H1 (cell line): ENCODE results near the gene CRTAP. TPM values are rescaled to one million over a fixed set of nuclear protein-coding genes. Genes with fewer than 3 reads are reported as not detected.

Source experiments
- CTCF ChIA-PET: fragments of 300-600 bp; sonication (Branson Sonifier 250); formaldehyde crosslinking; loops from one replicate; lab custom pipeline; 2021; ENCODE audit not compliant: partially characterized antibody; lab: Charles Lee
- POLR2A ChIA-PET: fragments of 300-600 bp; sonication (Branson Sonifier 250); formaldehyde crosslinking; loops from one replicate; lab custom pipeline; 2021; ENCODE audit warnings: inconsistent platforms; ENCODE audit not compliant: partially characterized antibody; lab: Charles Lee
- DNase-seq, 2 experiments: peaks; one replicate each; pipeline versions ENCODE4 v3.0.0 to v3.0.0-alpha.2; 2010 to 2022; ENCODE audit warnings: low spot score in 2 of 2, low read depth in 1 of 2, mixed read lengths in 1 of 2
- FAIRE-seq: peaks from 2 replicates; lab custom pipeline; 2011; peaks lifted over from hg19 to GRCh38; lab: Jason Lieb, UNC
- H2AFZ ChIP-seq: 2 replicates; pipeline ENCODE4 v1.8.1; 2012; ENCODE audit warnings: low read length, inconsistent platforms
- H2AK5ac ChIP-seq: 2 replicates; pipeline ENCODE4 v1.6.1; 2013; ENCODE audit warnings: low read depth, low read length
- H2BK120ac ChIP-seq: replicated peaks from 2 replicates; pipeline ENCODE3; 2013; ENCODE audit warnings: low read depth, low read length, inconsistent platforms
- H2BK12ac ChIP-seq: 2 replicates; pipeline ENCODE4 v1.6.1; 2013; ENCODE audit warnings: low read depth, low read length
- H2BK15ac ChIP-seq: 2 replicates; pipeline ENCODE4 v1.6.1; 2013; ENCODE audit warnings: low read length
- H2BK20ac ChIP-seq: 2 replicates; pipeline ENCODE4 v1.6.1; 2013; ENCODE audit warnings: low read length
- H2BK5ac ChIP-seq: 2 replicates; pipeline ENCODE4 v1.6.1; 2013; ENCODE audit warnings: low read depth, low read length
- H3K14ac ChIP-seq: 2 replicates; pipeline ENCODE4 v1.6.1; 2013; ENCODE audit warnings: inconsistent platforms; ENCODE audit not compliant: insufficient read length
- H3K18ac ChIP-seq: 2 replicates; pipeline ENCODE4 v1.6.1; 2013; ENCODE audit warnings: low read length; ENCODE audit errors: extremely low read depth
- H3K23ac ChIP-seq: 2 replicates; pipeline ENCODE4 v1.6.1; 2013; ENCODE audit warnings: inconsistent platforms; ENCODE audit not compliant: insufficient read length
- H3K23me2 ChIP-seq: 2 replicates; pipeline ENCODE4 v1.6.1; 2013; ENCODE audit warnings: low read depth, low read length
- H3K27ac ChIP-seq: 2 replicates; pipeline ENCODE4 v1.6.1; 2011; ENCODE audit warnings: low read depth, low read length, inconsistent platforms
- H3K27me3 ChIP-seq, 4 experiments: replicated peaks in 1 of 4; 1 replicate in 1 of 4; 2 replicates in 3 of 4; pipeline versions ENCODE4 v1.6.1 to v1.8.1; 2011 to 2013; ENCODE audit warnings: low read length in 3 of 4, mild to moderate bottlenecking in 3 of 4, inconsistent platforms in 2 of 4, mixed read lengths in 2 of 4, moderate library complexity in 1 of 4; ENCODE audit not compliant: control insufficient read depth in 3 of 4, insufficient read depth in 3 of 4; ENCODE audit errors: extremely low read depth in 1 of 4
- H3K36me3 ChIP-seq, 4 experiments: 2 replicates each; pipeline versions ENCODE4 v1.6.1 to v1.8.1; 2011 to 2013; ENCODE audit warnings: mild to moderate bottlenecking in 4 of 4, low read length in 3 of 4, moderate library complexity in 2 of 4, control low read depth in 1 of 4, inconsistent platforms in 1 of 4; ENCODE audit not compliant: insufficient read depth in 4 of 4, control insufficient read depth in 2 of 4
- H3K4ac ChIP-seq: replicated peaks from 2 replicates; pipeline ENCODE3; 2013; ENCODE audit warnings: low read length, low read depth, mixed read lengths, inconsistent platforms; ENCODE audit not compliant: insufficient read length
- H3K4me1 ChIP-seq, 4 experiments: replicated peaks in 1 of 4; 1 replicate in 1 of 4; 2 replicates in 3 of 4; pipeline versions ENCODE4 v1.6.1 to v1.8.1; 2011 to 2013; ENCODE audit warnings: low read length in 3 of 4, inconsistent platforms in 2 of 4, mixed read lengths in 1 of 4; ENCODE audit not compliant: insufficient read depth in 4 of 4, control insufficient read depth in 3 of 4
- H3K4me2 ChIP-seq, 2 experiments: 2 replicates each; pipeline versions ENCODE4 v1.6.1 to v1.8.1; 2011 to 2013; ENCODE audit warnings: low read depth in 2 of 2, low read length in 2 of 2, control low read depth in 1 of 2, inconsistent platforms in 1 of 2, mild to moderate bottlenecking in 1 of 2; ENCODE audit not compliant: insufficient read depth in 1 of 2
- H3K4me3 ChIP-seq, 4 experiments: fragments of 200-600, 300-600 bp in 1 of 4; sonication (generic), shearing (Covaris generic), sonication (Bioruptor Twin) in 1 of 4; 2 replicates each; pipeline versions ENCODE4 v1.5.1 to v1.8.1; 2011 to 2016; ENCODE audit warnings: low read length in 4 of 4, low read depth in 3 of 4, control low read depth in 2 of 4, inconsistent platforms in 2 of 4, mild to moderate bottlenecking in 2 of 4, mixed read lengths in 1 of 4, moderate library complexity in 1 of 4; ENCODE audit not compliant: insufficient read depth in 2 of 4; ENCODE audit errors: extremely low read depth in 1 of 4
- H3K56ac ChIP-seq: replicated peaks from 2 replicates; pipeline ENCODE3; 2013; ENCODE audit warnings: low read depth, mild to moderate bottlenecking, mixed read lengths, low read length, inconsistent platforms; ENCODE audit not compliant: insufficient read length
- H3K79me1 ChIP-seq: 2 replicates; pipeline ENCODE4 v1.6.1; 2013; ENCODE audit warnings: low read depth, low read length, control low read depth
- H3K79me2 ChIP-seq, 2 experiments: 2 replicates each; pipeline versions ENCODE4 v1.6.1 to v1.8.1; 2012 to 2013; ENCODE audit warnings: low read length in 2 of 2, mild to moderate bottlenecking in 2 of 2, inconsistent platforms in 1 of 2; ENCODE audit not compliant: insufficient read depth in 2 of 2, control insufficient read depth in 1 of 2
- H3K9ac ChIP-seq, 4 experiments: replicated peaks in 1 of 4; 1 replicate in 1 of 4; 2 replicates in 3 of 4; pipeline versions ENCODE4 v1.6.1 to v1.8.1; 2011 to 2013; ENCODE audit warnings: low read depth in 3 of 4, low read length in 3 of 4, control low read depth in 2 of 4, mild to moderate bottlenecking in 2 of 4, moderate library complexity in 2 of 4, inconsistent platforms in 1 of 4; ENCODE audit errors: extremely low read depth in 1 of 4
- H3K9me3 ChIP-seq, 2 experiments: 2 replicates each; pipeline versions ENCODE4 v1.6.1 to v1.8.1; 2012 to 2013; ENCODE audit warnings: mild to moderate bottlenecking in 2 of 2, moderate library complexity in 2 of 2, control low read depth in 1 of 2, inconsistent platforms in 1 of 2, low read depth in 1 of 2, low read length in 1 of 2, mixed read lengths in 1 of 2; ENCODE audit not compliant: insufficient read depth in 2 of 2
- H4K20me1 ChIP-seq, 2 experiments: replicated peaks in 1 of 2; 2 replicates each; pipeline versions ENCODE3 to v1.8.1; 2011 to 2013; ENCODE audit warnings: inconsistent platforms in 2 of 2, low read length in 2 of 2, mild to moderate bottlenecking in 1 of 2; ENCODE audit not compliant: insufficient read depth in 2 of 2, control insufficient read depth in 1 of 2
- H4K5ac ChIP-seq: 2 replicates; pipeline ENCODE4 v1.6.1; 2013; ENCODE audit warnings: low read length, low read depth, mixed read lengths, inconsistent platforms; ENCODE audit not compliant: insufficient read length
- H4K8ac ChIP-seq: 2 replicates; pipeline ENCODE4 v1.8.0; 2013; ENCODE audit warnings: mild to moderate bottlenecking, moderate library complexity, low read length, inconsistent platforms; ENCODE audit not compliant: insufficient read depth; ENCODE audit errors: extremely low read depth
- H4K91ac ChIP-seq: replicated peaks from 2 replicates; pipeline ENCODE3; 2013; ENCODE audit warnings: low read length, mixed read lengths, inconsistent platforms; ENCODE audit not compliant: insufficient read length
- BACH1 ChIP-seq: IDR thresholded peaks from 2 replicates; pipeline ENCODE4 v1.6.1; 2012; ENCODE audit warnings: low read length, improper control_type of control experiment
- CBX5 ChIP-seq: fragments of 300-800, 300-1000 bp; sonication (generic); IDR thresholded peaks from 2 replicates; pipeline ENCODE4 v1.7.1; 2016; ENCODE audit warnings: antibody characterized with exemption, low read length, low read depth
- CHD1 ChIP-seq: IDR thresholded peaks from 2 replicates; pipeline ENCODE4 v1.6.1; 2012; ENCODE audit warnings: low read depth, low read length, improper control_type of control experiment
- EGR1 ChIP-seq: IDR thresholded peaks from 2 replicates; pipeline ENCODE4 v1.6.1; 2011; ENCODE audit warnings: low read depth, low read length, borderline replicate concordance
- FOSL1 ChIP-seq: IDR thresholded peaks from 2 replicates; pipeline ENCODE4 v1.6.1; 2011; ENCODE audit warnings: mild to moderate bottlenecking, low read depth, low read length, moderate library complexity; ENCODE audit not compliant: insufficient read depth
- KDM4A ChIP-seq: IDR thresholded peaks from one replicate; pipeline ENCODE4 v1.7.1; 2012; ENCODE audit warnings: low read depth, mild to moderate bottlenecking, moderate library complexity, low read length, inconsistent platforms; ENCODE audit not compliant: severe bottlenecking
- NANOG ChIP-seq: IDR thresholded peaks from 2 replicates; pipeline ENCODE4 v1.6.1; 2011; ENCODE audit warnings: low read length, low read depth, mild to moderate bottlenecking, inconsistent platforms; ENCODE audit not compliant: insufficient read depth, poor library complexity, severe bottlenecking
- RAD21 ChIP-seq, 2 experiments: IDR thresholded peaks in 1 of 2; conservative IDR thresholded peaks in 1 of 2; 2 replicates each; pipeline ENCODE4 v1.6.1; 2011; ENCODE audit warnings: low read depth in 2 of 2, low read length in 2 of 2, improper control_type of control experiment in 1 of 2, inconsistent platforms in 1 of 2, mild to moderate bottlenecking in 1 of 2, moderate library complexity in 1 of 2
- SIN3A ChIP-seq, 2 experiments: IDR thresholded peaks in 1 of 2; conservative IDR thresholded peaks in 1 of 2; 2 replicates each; pipeline ENCODE4 v1.6.1; 2011 to 2012; ENCODE audit warnings: low read length in 2 of 2, improper control_type of control experiment in 1 of 2, low read depth in 1 of 2, mild to moderate bottlenecking in 1 of 2
- TAF1 ChIP-seq: IDR thresholded peaks from 2 replicates; pipeline ENCODE4 v1.6.1; 2011; ENCODE audit warnings: mild to moderate bottlenecking, low read depth, low read length
- TCF12 ChIP-seq: IDR thresholded peaks from 2 replicates; pipeline ENCODE4 v1.6.1; 2011; ENCODE audit warnings: low read depth, mild to moderate bottlenecking, low read length
- YY1 ChIP-seq: IDR thresholded peaks from 2 replicates; pipeline ENCODE4 v1.6.1; 2011; ENCODE audit warnings: low read depth, mild to moderate bottlenecking, low read length
- WGBS, 2 experiments: shearing (Covaris generic) in 1 of 2; methylation state at CpG; one replicate each; pipeline versions ENCODE4 v1.1.6 to v1.1.7; 2013 to 2015; ENCODE audit warnings: low lambda C conversion rate in 2 of 2, mixed read lengths in 2 of 2, inconsistent platforms in 1 of 2, low coverage in 1 of 2, missing lambda C conversion rate in 1 of 2; ENCODE audit not compliant: insufficient replicate concordance in 2 of 2, insufficient coverage in 1 of 2, insufficient read length in 1 of 2; ENCODE audit errors: extremely low coverage in 1 of 2, missing lambda C conversion rate in 1 of 2; 5-methylcytosine and 5-hydroxymethylcytosine counted together
- polyA plus RNA-seq, 7 experiments: library from polyadenylated mRNA; depleted of rRNA in 3 of 7; stranded (reverse) in 5 of 7; unstranded in 2 of 7; fragments of >200 nt in 5 of 7; fragments of 200-250 nt in 2 of 7; gene quantifications; 1 replicate in 5 of 7; 2 replicates in 1 of 7; 4 replicates in 1 of 7; pipeline versions ENCODE4 v1.2.1 to v1.2.3, GENCODE V29; 2011 to 2013; ENCODE audit warnings: missing spikeins in 2 of 7, mixed read lengths in 2 of 7
- total RNA-seq: library from RNA; stranded (reverse); fragmentation: NEBNext Ultra II Directional; extraction: Animal tissue kit (Norgen Biotek cat#: 25700); gene quantifications from 2 replicates; pipeline ENCODE4 v1.2.1, GENCODE V29; 2021

CRTAP gene
- total and polyA plus RNA-seq, 2 of the 8 experiments (the other 6 are each of a cell fraction or from before 2014, with no cell fraction given): 159 to 188 TPM

GRCh38 chr3:33155301-33155700 is 41.5 kb downstream of the CRTAP start:
- Histone ChIP-seq H3K79me2 (0 out of 4 replicates have a peak, but pooled peaks cover 0 to 3% of the 10 kb centered on the region in 2 experiments), H3K4ac (no peak overlapping the region), H3K23me2 (no peaks in the 10 kb centered on the region), H3K4me3 (no peak overlapping the region), H4K5ac (no peak overlapping the region), H2BK15ac (no peak overlapping the region), H2BK12ac (no peak overlapping the region), H2AK5ac (no peak overlapping the region), H3K9me3 (no peaks in the 10 kb centered on the region), H4K20me1 (no peaks in the 10 kb centered on the region), H3K27me3 (no peaks in the 10 kb centered on the region), H3K14ac (no peak overlapping the region), H3K56ac (no peak overlapping the region), H3K36me3 (no peaks in the 10 kb centered on the region), H2AFZ (no peak overlapping the region), H3K79me1 (no peaks in the 10 kb centered on the region), H2BK120ac (no peak overlapping the region), H3K4me2 (no peak overlapping the region), H3K23ac (no peak overlapping the region), H4K91ac (no peak overlapping the region), H3K4me1 (no peaks in the 10 kb centered on the region), H4K8ac (no peak overlapping the region), H3K27ac (no peak overlapping the region), H3K18ac (no peak overlapping the region), H2BK20ac (no peak overlapping the region), H2BK5ac (no peak overlapping the region), H3K9ac (no peak overlapping the region)
- 86% methylated on average over 3 of the region's 3 CpGs; no CpG with 5 or more reads in 1 of the 2 experiments for WGBS, 2 experiments
- POLR2A ChIA-PET: no interaction called here
- TF ChIP-seq NANOG (no peak), CBX5 (no peak), KDM4A (no peak), RAD21 (IDR thresholded peaks at IDR 0.05 in 1 of 2, conservative IDR thresholded peaks at IDR 0.05 in 1 of 2; ENCODE audit: low read depth in 2 of 2, low read length in 2 of 2) (no peak), CHD1 (no peak), EGR1 (no peak), TCF12 (no peak), SIN3A (conservative IDR thresholded peaks at IDR 0.05 in 1 of 2, IDR thresholded peaks at IDR 0.05 in 1 of 2; ENCODE audit: low read depth in 1 of 2, low read length in 2 of 2) (no peak), FOSL1 (no peak), YY1 (no peak), TAF1 (no peak), BACH1 (no peak)
- DNase-seq: no peak
- CTCF ChIA-PET: interaction anchor here (0.7 kb wide), 1 partner anchor 28 kb away, joined by 3 read pairs; no protein-coding TSS in a partner anchor
- no peak for FAIRE-seq
